Activated CD8-positive, alpha-beta T cell treated with anti-CD3 and anti-CD28 coated beads, Interleukin-2, amount 10 ng/mL, durations not matched to agents 7 days and 5 days (primary cell): Measurements from ENCODE around the gene POLA2. TPM values are rescaled to one million over a fixed set of nuclear protein-coding genes. Genes with fewer than 3 reads are reported as not detected.

ENCODE experiments used
- ATAC-seq: fragments of 150-1000 bp; cut with Tn5 transposase; one replicate; pipeline ENCODE4 v1.10.0; 2021; ENCODE audit warnings: moderate library complexity
- CTCF ChIA-PET: fragments of 350-600 bp; sonication (Branson Sonifier 250); formaldehyde crosslinking; loops from one replicate; lab custom pipeline; 2021; ENCODE audit warnings: antibody characterized with exemption; lab: Charles Lee
- POLR2A ChIA-PET: fragments of 350-600 bp; sonication (Branson Sonifier 250); formaldehyde crosslinking; loops from one replicate; lab custom pipeline; 2021; ENCODE audit warnings: antibody characterized with exemption; lab: Charles Lee
- DNase-seq: peaks from one replicate; pipeline ENCODE4 v3.0.0-alpha.2; 2020
- H3K27ac Mint-ChIP-seq: one replicate; pipeline ENCODE4 v1.8.0; 2021; ENCODE audit warnings: mild to moderate bottlenecking, mixed read lengths
- H3K27me3 Mint-ChIP-seq: one replicate; pipeline ENCODE4 v1.8.0; 2021; ENCODE audit warnings: low read depth, mixed read lengths
- H3K36me3 Mint-ChIP-seq: one replicate; pipeline ENCODE4 v1.8.0; 2021; ENCODE audit warnings: low read depth, mixed read lengths
- H3K4me1 Mint-ChIP-seq: one replicate; pipeline ENCODE4 v1.8.0; 2021; ENCODE audit warnings: low read depth, mixed read lengths
- H3K4me3 Mint-ChIP-seq: one replicate; pipeline ENCODE4 v1.8.0; 2021; ENCODE audit warnings: mild to moderate bottlenecking, mixed read lengths
- H3K9me3 Mint-ChIP-seq: one replicate; pipeline ENCODE4 v1.8.0; 2022; ENCODE audit warnings: mixed read lengths; ENCODE audit not compliant: insufficient read depth
- total RNA-seq, 2 experiments: library from RNA; stranded (reverse); gene quantifications; one replicate each; pipeline ENCODE4 v1.2.3, GENCODE V29; 2021

POLA2 gene
- total RNA-seq, 2 experiments from 2014 or later = 63.6 to 76.1 TPM

GRCh38 chr11:65310215-65310614 lies 48.5 kb downstream of the POLA2 start:
- Mint-ChIP-seq H3K4me1 (no peaks in the 10 kb centered on the region), H3K27me3 (peaks cover 8% of the 10 kb centered on the region), H3K9me3 (no peaks in the 10 kb centered on the region), H3K36me3 (peaks cover 3% of the 10 kb centered on the region), H3K4me3 (no peak overlapping the region), H3K27ac (no peak overlapping the region)
- ATAC-seq = no peak
- DNase-seq = no peak
- ChIA-PET POLR2A (interaction anchor here (1.2 to 1.6 kb wide), 2 partner anchors 13 to 49 kb away, joined by 4 read pairs; partner anchors contain the start of gene POLA2), CTCF (interaction anchor here (12.3 kb wide), 1 partner anchor 20 kb away, joined by 215 read pairs; the partner anchor contains the start of gene DPF2)

GRCh38 chr11:65310736-65311135 lies 49.0 kb downstream of the POLA2 start:
- ChIA-PET CTCF (interaction anchor here (12.3 kb wide), 1 partner anchor 20 kb away, joined by 215 read pairs; the partner anchor contains the start of gene DPF2), POLR2A (interaction anchor here (1.2 to 2.0 kb wide), 3 partner anchors 9 to 49 kb away, joined by 4 to 7 read pairs (median 4); partner anchors contain the start of gene POLA2)
- Mint-ChIP-seq H3K4me3 (no peak overlapping the region), H3K9me3 (no peaks in the 10 kb centered on the region), H3K27ac (no peak overlapping the region), H3K27me3 (peaks cover 8% of the 10 kb centered on the region), H3K36me3 (peaks cover under 1% of the 10 kb centered on the region), H3K4me1 (peaks cover 1% of the 10 kb centered on the region)
- no peak for DNase-seq
- ATAC-seq = no peak

GRCh38 chr11:65311170-65311678 lies 49.5 kb downstream of the POLA2 start:
- ChIA-PET CTCF (interaction anchor here (12.3 kb wide), 1 partner anchor 19 kb away, joined by 215 read pairs; the partner anchor contains the start of gene DPF2), POLR2A (interaction anchor here (1.2 to 2.0 kb wide), 3 partner anchors 9 to 50 kb away, joined by 4 to 7 read pairs (median 4); partner anchors contain the start of gene POLA2)
- Mint-ChIP-seq H3K9me3 (no peaks in the 10 kb centered on the region), H3K4me3 (no peak overlapping the region), H3K27me3 (peaks cover 11% of the 10 kb centered on the region), H3K36me3 (no peaks in the 10 kb centered on the region), H3K27ac (no peak overlapping the region), H3K4me1 (peaks cover 6% of the 10 kb centered on the region)
- ATAC-seq (no peak), DNase-seq (no peak)

- peaks cover 8% of the 10 kb centered on the region for H3K4me1 Mint-ChIP-seq
- H3K9me3 Mint-ChIP-seq = no peaks in the 10 kb centered on the region
- H3K36me3 Mint-ChIP-seq = no peaks in the 10 kb centered on the region
- peaks cover 16% of the 10 kb centered on the region for H3K27me3 Mint-ChIP-seq
- H3K4me3 Mint-ChIP-seq = peak within 1 kb of the TSS; percentile 71
- H3K27ac Mint-ChIP-seq = no peak within 1 kb of the TSS
- ATAC-seq = peak; percentile 93
- ChIA-PET CTCF (interaction anchor here (0.7 to 12.3 kb wide), 33 partner anchors 9 to 575 kb away, joined by 3 to 215 read pairs (median 6); partner anchors contain the start of genes CCDC85B, DPF2, FAU and MRPL49), POLR2A (interaction anchor here (0.6 to 1.3 kb wide), 3 partner anchors 19 to 184 kb away, joined by 3 to 4 read pairs (median 3); partner anchors contain the start of genes DPF2, MALAT1 and POLA2)
- DNase-seq = peak; percentile 79
Measured at GRCh38 chr11:65314501-65315203, 52.9 kb downstream of the POLA2 start, which contains the start of gene CDC42EP2. TSS of gene CDC42EP2 (plus strand) at chr11:65314866. CDS start at chr11:65320899, 6,033 bp downstream.

- peaks cover 16% of the 10 kb centered on the region for H3K27me3 Mint-ChIP-seq
- no peaks in the 10 kb centered on the region for H3K36me3 Mint-ChIP-seq
- ATAC-seq (peak; percentile 70), DNase-seq (peak; percentile 83)
- POLR2A ChIA-PET = interaction anchor here (0.7 to 1.3 kb wide), 6 partner anchors 18 to 193 kb away, joined by 3 to 4 read pairs (median 3); partner anchors contain the start of genes DPF2, FAU, MALAT1 and MRPL49
- H3K4me3 Mint-ChIP-seq = peak overlapping the region; percentile 71
- H3K4me1 Mint-ChIP-seq = peaks cover 8% of the 10 kb centered on the region
- no peaks in the 10 kb centered on the region for H3K9me3 Mint-ChIP-seq
- CTCF ChIA-PET = interaction anchor here (0.7 to 12.3 kb wide), 36 partner anchors 9 to 575 kb away, joined by 3 to 215 read pairs (median 6); partner anchors contain the start of genes CCDC85B, DPF2, FAU and MRPL49
- no peak overlapping the region for H3K27ac Mint-ChIP-seq
Measured at GRCh38 chr11:65315204-65315865, 53.6 kb downstream of the POLA2 start.

GRCh38 chr11:65315866-65316226 lies 54.1 kb downstream of the POLA2 start:
- Mint-ChIP-seq H3K9me3 (no peaks in the 10 kb centered on the region), H3K27ac (no peak overlapping the region), H3K27me3 (peaks cover 16% of the 10 kb centered on the region), H3K36me3 (no peaks in the 10 kb centered on the region), H3K4me1 (peaks cover 8% of the 10 kb centered on the region), H3K4me3 (peak overlapping the region; percentile 30)
- POLR2A ChIA-PET = interaction anchor here (0.7 to 1.3 kb wide), 6 partner anchors 18 to 194 kb away, joined by 3 to 4 read pairs (median 3); partner anchors contain the start of genes DPF2, FAU, MALAT1 and MRPL49
- no peak for DNase-seq
- ATAC-seq = no peak
- CTCF ChIA-PET = interaction anchor here (0.6 to 12.3 kb wide), 33 partner anchors 10 to 574 kb away, joined by 3 to 215 read pairs (median 6); partner anchors contain the start of genes CCDC85B, DPF2, FAU and MRPL49

GRCh38 chr11:65316227-65317024 lies 54.7 kb downstream of the POLA2 start:
- no peaks in the 10 kb centered on the region for H3K9me3 Mint-ChIP-seq
- H3K4me3 Mint-ChIP-seq = peak overlapping the region; percentile 30
- no peaks in the 10 kb centered on the region for H3K36me3 Mint-ChIP-seq
- POLR2A ChIA-PET = interaction anchor here (0.7 to 1.1 kb wide), 4 partner anchors 18 to 195 kb away, joined by 3 to 4 read pairs (median 3); partner anchors contain the start of genes FAU and MRPL49
- peaks cover 8% of the 10 kb centered on the region for H3K4me1 Mint-ChIP-seq
- H3K27ac Mint-ChIP-seq = no peak overlapping the region
- peaks cover 16% of the 10 kb centered on the region for H3K27me3 Mint-ChIP-seq
- CTCF ChIA-PET = interaction anchor here (0.6 to 12.3 kb wide), 31 partner anchors 11 to 206 kb away, joined by 3 to 215 read pairs (median 6); partner anchors contain the start of genes DPF2, FAU, MRPL49 and POLA2
- ATAC-seq (no peak), DNase-seq (no peak)

GRCh38 chr11:65317025-65317786 lies 55.4 kb downstream of the POLA2 start:
- DNase-seq = no peak
- Mint-ChIP-seq H3K9me3 (no peaks in the 10 kb centered on the region), H3K4me1 (peaks cover 8% of the 10 kb centered on the region), H3K4me3 (no peak overlapping the region), H3K27ac (no peak overlapping the region), H3K27me3 (peaks cover 16% of the 10 kb centered on the region), H3K36me3 (no peaks in the 10 kb centered on the region)
- CTCF ChIA-PET = interaction anchor here (0.6 to 12.3 kb wide), 15 partner anchors 13 to 207 kb away, joined by 3 to 215 read pairs (median 7); partner anchors contain the start of genes DPF2 and POLA2
- POLR2A ChIA-PET = no interaction called here
- no peak for ATAC-seq

- Mint-ChIP-seq H3K36me3 (no peaks in the 10 kb centered on the region), H3K27ac (no peak overlapping the region), H3K9me3 (no peaks in the 10 kb centered on the region), H3K4me1 (peaks cover 8% of the 10 kb centered on the region), H3K27me3 (peaks cover 11% of the 10 kb centered on the region), H3K4me3 (no peak overlapping the region)
- CTCF ChIA-PET = interaction anchor here (12.3 kb wide), 1 partner anchor 10 kb away, joined by 215 read pairs; the partner anchor contains the start of gene DPF2
- POLR2A ChIA-PET = interaction anchor here (0.7 kb wide), 1 partner anchor 39 kb away, joined by 3 read pairs; no protein-coding TSS in a partner anchor
- ATAC-seq (no peak), DNase-seq (no peak)
Measured at GRCh38 chr11:65320386-65321075, 58.8 kb downstream of the POLA2 start.
